A673 (cell line): ENCODE results near the gene CYLD.

Experiments
- CTCF ChIP-seq: fragments of 300-800, 200-600 bp; sonication (generic); conservative IDR thresholded peaks from 2 replicates; pipeline ENCODE4 v1.5.1; 2017; ENCODE audit warnings: low read depth, mild to moderate bottlenecking, antibody characterized with exemption, low read length, moderate library complexity, mixed read lengths
- EZH2 ChIP-seq: fragments of 200-600 bp; sonication (generic); IDR thresholded peaks from 2 replicates; pipeline ENCODE4 v1.6.1; 2017; ENCODE audit warnings: borderline replicate concordance, low read depth, mild to moderate bottlenecking, mixed read lengths, antibody characterized with exemption, low read length; ENCODE audit not compliant: poor library complexity, severe bottlenecking

DNA sequence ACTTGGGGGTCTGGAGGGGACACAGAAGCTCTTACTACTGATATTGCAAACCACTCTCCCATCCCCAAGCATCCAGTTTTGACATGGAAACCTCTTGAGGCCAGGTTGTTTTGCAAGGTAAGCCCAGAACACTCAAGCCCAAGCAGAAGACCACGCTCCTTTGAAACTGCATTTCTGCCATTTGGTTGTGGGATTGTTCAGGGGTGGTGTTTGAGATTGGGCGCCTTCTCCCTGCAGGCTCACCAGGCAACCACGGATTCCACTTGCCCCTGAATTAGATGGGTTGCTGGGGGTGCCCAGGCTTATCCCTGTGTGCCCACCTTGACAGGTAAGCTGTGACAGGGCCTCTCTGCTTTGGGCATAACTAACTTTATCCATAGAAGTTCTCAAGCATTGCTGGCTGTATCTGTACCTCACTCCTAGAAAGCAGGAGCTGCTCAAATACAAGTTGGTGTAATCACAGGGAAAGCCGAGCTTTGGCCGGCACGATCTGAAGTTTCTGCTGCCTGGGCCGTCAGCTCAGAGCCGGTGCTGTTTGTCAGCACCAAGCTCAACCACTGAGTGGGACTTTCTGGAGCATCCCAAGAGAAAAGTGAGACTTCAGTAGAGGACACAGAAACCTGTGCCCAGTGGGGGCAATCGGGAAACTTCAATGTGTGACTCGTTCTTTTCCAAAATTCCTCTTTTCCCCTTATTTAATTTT is 93.6 kb downstream of the CYLD start:
- TF ChIP-seq CTCF: no peak
- no peak for TF ChIP-seq EZH2
